Progenitor cell of endocrine pancreas (in vitro differentiated cells): ENCODE results near the gene HSF5. TPM values are rescaled to one million over a fixed set of nuclear protein-coding genes. Genes with fewer than 3 reads are reported as not detected.

Experiments
- DNase-seq: peaks from one replicate; pipeline ENCODE4 v3.0.0; 2021; ENCODE audit warnings: low spot score; ENCODE audit not compliant: unreplicated experiment
- H3K27ac Mint-ChIP-seq: 2 replicates; pipeline ENCODE4 v1.8.0; 2021; ENCODE audit warnings: mild to moderate bottlenecking, moderate library complexity, mixed read lengths
- H3K27me3 Mint-ChIP-seq: 2 replicates; pipeline ENCODE4 v1.8.0; 2021; ENCODE audit warnings: mixed read lengths
- H3K36me3 Mint-ChIP-seq: 2 replicates; pipeline ENCODE4 v1.8.0; 2022; ENCODE audit warnings: mixed read lengths; ENCODE audit not compliant: insufficient read depth
- H3K4me1 Mint-ChIP-seq: 2 replicates; pipeline ENCODE4 v1.8.0; 2021; ENCODE audit warnings: low read depth, mixed read lengths
- H3K4me3 Mint-ChIP-seq: 2 replicates; pipeline ENCODE4 v1.8.0; 2021; ENCODE audit warnings: low read depth, mild to moderate bottlenecking, moderate library complexity, mixed read lengths
- H3K9me3 Mint-ChIP-seq: 2 replicates; pipeline ENCODE4 v1.8.0; 2021; ENCODE audit warnings: low read depth, mixed read lengths
- total RNA-seq: library from RNA; stranded (reverse); gene quantifications from 2 replicates; pipeline ENCODE4 v1.2.1, GENCODE V29; 2021
- TF ChIP-seq, protein P1 (sequence below): fragments of 200-600 bp; sonication (generic); IDR thresholded peaks from one replicate; pipeline ENCODE4 v1.5.0; 2021; ENCODE audit warnings: antibody characterized with exemption, mild to moderate bottlenecking; ENCODE audit not compliant: unreplicated experiment

The HSF5 gene
- total RNA-seq, 1 donor from 2014 or later, result 0.12 TPM

DNA sequence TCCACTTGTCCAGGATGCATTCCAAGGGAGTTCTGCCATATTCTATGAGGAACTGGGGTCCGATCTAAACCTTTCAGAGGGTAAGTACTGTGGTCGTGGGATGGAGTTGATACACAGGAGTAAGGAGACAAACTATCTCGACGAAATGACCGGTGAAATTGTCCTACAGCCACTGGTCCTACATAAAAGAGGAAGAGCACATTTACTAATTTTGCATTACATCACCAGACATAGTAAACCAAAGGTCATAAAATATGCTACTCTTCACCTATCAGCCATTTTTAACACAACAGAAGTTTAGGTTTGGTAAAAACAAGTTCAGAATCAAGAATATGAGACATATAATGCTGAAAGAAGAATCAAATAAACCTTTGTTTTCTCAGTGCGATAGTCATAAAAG is 8.1 kb downstream of the HSF5 start:
- no peaks in the 10 kb centered on the region for H3K9me3 Mint-ChIP-seq
- no peak overlapping the region for H3K27ac Mint-ChIP-seq
- H3K4me3 Mint-ChIP-seq, result no peak overlapping the region
- no peaks in the 10 kb centered on the region for H3K36me3 Mint-ChIP-seq
- TF ChIP-seq, protein P1, sequence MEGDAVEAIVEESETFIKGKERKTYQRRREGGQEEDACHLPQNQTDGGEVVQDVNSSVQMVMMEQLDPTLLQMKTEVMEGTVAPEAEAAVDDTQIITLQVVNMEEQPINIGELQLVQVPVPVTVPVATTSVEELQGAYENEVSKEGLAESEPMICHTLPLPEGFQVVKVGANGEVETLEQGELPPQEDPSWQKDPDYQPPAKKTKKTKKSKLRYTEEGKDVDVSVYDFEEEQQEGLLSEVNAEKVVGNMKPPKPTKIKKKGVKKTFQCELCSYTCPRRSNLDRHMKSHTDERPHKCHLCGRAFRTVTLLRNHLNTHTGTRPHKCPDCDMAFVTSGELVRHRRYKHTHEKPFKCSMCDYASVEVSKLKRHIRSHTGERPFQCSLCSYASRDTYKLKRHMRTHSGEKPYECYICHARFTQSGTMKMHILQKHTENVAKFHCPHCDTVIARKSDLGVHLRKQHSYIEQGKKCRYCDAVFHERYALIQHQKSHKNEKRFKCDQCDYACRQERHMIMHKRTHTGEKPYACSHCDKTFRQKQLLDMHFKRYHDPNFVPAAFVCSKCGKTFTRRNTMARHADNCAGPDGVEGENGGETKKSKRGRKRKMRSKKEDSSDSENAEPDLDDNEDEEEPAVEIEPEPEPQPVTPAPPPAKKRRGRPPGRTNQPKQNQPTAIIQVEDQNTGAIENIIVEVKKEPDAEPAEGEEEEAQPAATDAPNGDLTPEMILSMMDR, result no peak
- H3K27me3 Mint-ChIP-seq, result no peaks in the 10 kb centered on the region
- peaks cover 3% of the 10 kb centered on the region for H3K4me1 Mint-ChIP-seq
- DNase-seq, result no peak

DNA sequence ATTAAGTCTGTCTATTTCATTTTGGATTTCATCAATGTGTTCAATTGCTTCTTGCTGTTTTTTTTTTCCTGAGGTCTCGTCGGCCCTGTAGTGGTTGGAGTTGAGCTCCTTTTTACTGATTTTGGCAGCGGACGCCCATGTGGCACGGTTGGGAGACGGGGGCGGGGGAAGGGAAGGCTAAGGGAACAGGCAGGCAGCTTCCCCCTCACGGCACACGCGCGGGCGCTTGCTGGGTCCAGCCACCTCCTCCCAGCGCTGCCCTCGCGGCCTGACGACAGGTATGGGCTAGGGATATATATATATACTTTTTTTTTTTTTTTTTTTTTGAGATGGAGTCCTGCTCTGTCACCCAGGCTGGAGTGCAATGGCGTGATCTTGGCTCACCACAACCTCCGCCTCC is 11.4 kb downstream of the HSF5 start:
- no peak overlapping the region for H3K27ac Mint-ChIP-seq
- H3K4me3 Mint-ChIP-seq, result no peak overlapping the region
- H3K27me3 Mint-ChIP-seq, result no peaks in the 10 kb centered on the region
- DNase-seq, result no peak
- TF ChIP-seq, protein P1, result no peak
- H3K36me3 Mint-ChIP-seq, result no peaks in the 10 kb centered on the region
- no peaks in the 10 kb centered on the region for H3K4me1 Mint-ChIP-seq
- no peaks in the 10 kb centered on the region for H3K9me3 Mint-ChIP-seq

DNA sequence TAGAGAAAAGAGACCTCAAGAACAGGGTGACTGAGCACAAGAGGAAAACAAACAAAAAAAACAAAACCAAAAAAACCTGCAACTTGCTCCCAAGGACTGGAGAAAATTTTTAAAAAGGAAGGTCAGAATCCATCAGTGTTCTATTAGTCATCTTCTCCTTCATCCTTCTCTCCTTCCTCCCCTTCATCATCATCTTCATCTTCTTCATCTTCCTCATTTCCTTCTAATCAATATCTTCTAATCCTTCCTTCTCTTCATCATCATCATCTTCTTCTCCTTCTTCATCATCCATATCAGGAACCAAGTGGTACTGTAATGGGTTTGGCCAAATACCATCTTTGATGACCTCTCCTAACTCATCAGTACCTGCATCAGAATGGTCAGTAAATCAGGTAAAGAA is 12.2 kb downstream of the HSF5 start:
- no peak for DNase-seq
- H3K9me3 Mint-ChIP-seq, result no peaks in the 10 kb centered on the region
- TF ChIP-seq, protein P1, result no peak
- no peak overlapping the region for H3K4me3 Mint-ChIP-seq
- no peaks in the 10 kb centered on the region for H3K36me3 Mint-ChIP-seq
- H3K27ac Mint-ChIP-seq, result no peak overlapping the region
- no peaks in the 10 kb centered on the region for H3K27me3 Mint-ChIP-seq
- no peaks in the 10 kb centered on the region for H3K4me1 Mint-ChIP-seq

DNA sequence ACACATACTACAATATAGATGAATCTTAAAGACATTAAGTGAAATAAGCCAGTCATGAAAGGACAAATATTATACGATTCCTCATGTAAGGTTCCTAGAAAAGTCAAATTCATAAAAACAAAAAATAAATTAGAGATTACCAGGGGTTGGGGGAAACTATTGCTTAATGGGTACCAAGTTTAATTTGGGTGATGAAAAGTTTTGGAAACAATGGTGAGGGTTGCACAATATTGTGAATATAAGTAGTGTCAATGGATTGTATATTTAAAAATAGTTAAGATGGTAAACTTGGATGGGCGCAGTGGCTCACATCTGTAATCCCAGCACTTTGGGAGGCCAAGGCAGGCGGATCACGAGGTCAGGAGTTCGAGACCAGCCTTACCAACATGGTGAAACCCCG is 17.9 kb downstream of the HSF5 start:
- TF ChIP-seq, protein P1, result no peak
- Mint-ChIP-seq H3K27me3 (peaks cover 6% of the 10 kb centered on the region), H3K4me3 (no peak overlapping the region), H3K36me3 (no peaks in the 10 kb centered on the region), H3K27ac (no peak overlapping the region), H3K9me3 (no peaks in the 10 kb centered on the region), H3K4me1 (no peaks in the 10 kb centered on the region)
- DNase-seq, result no peak

DNA sequence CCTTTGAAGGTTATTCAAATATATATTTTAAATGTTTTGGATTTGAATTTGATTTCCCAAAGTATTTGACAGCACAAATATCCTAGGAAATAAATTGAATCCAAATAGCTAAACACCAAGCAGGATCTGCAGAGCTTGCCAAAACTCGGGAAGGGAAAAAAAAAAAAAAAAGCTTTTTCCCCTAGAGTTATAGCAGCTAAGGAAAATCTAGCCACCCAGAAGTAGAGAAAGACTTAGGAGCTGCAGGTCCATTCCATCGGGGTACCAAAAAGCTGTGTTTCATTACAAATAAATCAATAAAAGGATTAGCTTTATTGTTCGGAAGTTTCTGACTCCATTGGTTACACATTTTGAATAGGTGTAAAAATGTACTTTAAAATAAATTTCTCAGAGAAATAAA is 19.3 kb downstream of the HSF5 start:
- Mint-ChIP-seq H3K27ac (no peak overlapping the region), H3K9me3 (no peaks in the 10 kb centered on the region), H3K4me1 (no peaks in the 10 kb centered on the region), H3K4me3 (no peak overlapping the region), H3K36me3 (no peaks in the 10 kb centered on the region), H3K27me3 (peaks cover 8% of the 10 kb centered on the region)
- no peak for DNase-seq
- TF ChIP-seq, protein P1, result no peak
